Natural killer cell (primary cell): ENCODE measurements around the gene DTNBP1. TPM values are rescaled to one million over a fixed set of nuclear protein-coding genes. Genes with fewer than 3 reads are reported as not detected.

ENCODE experiments used
- ATAC-seq, 3 donors: fragments of 150-1000 bp in 2 of 3; fragments of 200-7000 bp in 1 of 3; cut with Tn5 transposase; 1 replicate in 1 of 3; 2 replicates in 2 of 3; pipeline ENCODE4 v1.10.0; 2021; ENCODE audit warnings: mild to moderate bottlenecking in 2 of 3, moderate library complexity in 2 of 3
- DNase-seq, 2 donors: peaks; one replicate each; pipeline versions ENCODE4 v3.0.0 to v3.0.0-alpha.2; 2013 to 2021; ENCODE audit warnings: mixed read lengths in 1 of 2
- H3K27ac ChIP-seq: one replicate; pipeline ENCODE4 v1.5.1; 2013; ENCODE audit warnings: mild to moderate bottlenecking, low read length
- H3K27me3 ChIP-seq: one replicate; pipeline ENCODE4 v1.6.1; 2013; ENCODE audit warnings: low read length; ENCODE audit not compliant: control insufficient read depth, insufficient read depth
- H3K36me3 ChIP-seq: one replicate; pipeline ENCODE4 v1.6.1; 2013; ENCODE audit warnings: low read length; ENCODE audit not compliant: control insufficient read depth, insufficient read depth
- H3K4me1 ChIP-seq: one replicate; pipeline ENCODE4 v1.6.1; 2013; ENCODE audit warnings: low read length; ENCODE audit not compliant: control insufficient read depth, insufficient read depth
- H3K4me3 ChIP-seq: one replicate; pipeline ENCODE4 v1.5.1; 2013; ENCODE audit warnings: low read length
- H3K9me3 ChIP-seq: one replicate; pipeline ENCODE4 v1.6.1; 2013; ENCODE audit warnings: low read length; ENCODE audit not compliant: control insufficient read depth, insufficient read depth
- H3K27ac Mint-ChIP-seq, 2 donors: one replicate each; pipeline ENCODE4 v1.8.0; 2022; ENCODE audit warnings: mild to moderate bottlenecking in 2 of 2, mixed read lengths in 2 of 2, moderate library complexity in 1 of 2
- H3K27me3 Mint-ChIP-seq, 2 donors: one replicate each; pipeline ENCODE4 v1.8.0; 2022; ENCODE audit warnings: low read depth in 2 of 2, mixed read lengths in 2 of 2
- H3K36me3 Mint-ChIP-seq: one replicate; pipeline ENCODE4 v1.8.0; 2022; ENCODE audit warnings: mixed read lengths
- H3K4me1 Mint-ChIP-seq, 2 donors: one replicate each; pipeline ENCODE4 v1.8.0; 2022; ENCODE audit warnings: mixed read lengths in 2 of 2
- H3K4me3 Mint-ChIP-seq: one replicate; pipeline ENCODE4 v1.8.0; 2022; ENCODE audit warnings: mild to moderate bottlenecking, moderate library complexity, mixed read lengths
- H3K9me3 Mint-ChIP-seq, 2 donors: one replicate each; pipeline ENCODE4 v1.8.0; 2022; ENCODE audit warnings: mixed read lengths in 2 of 2
- WGBS: methylation state at CpG from one replicate; pipeline ENCODE4 v1.1.7; 2013; ENCODE audit warnings: missing lambda C conversion rate; ENCODE audit not compliant: insufficient coverage; 5-methylcytosine and 5-hydroxymethylcytosine counted together
- intact Hi-C: fragments of 100-400 bp; cut with micrococcal nuclease; formaldehyde crosslinking; loops from one replicate; pipeline ENCODE4 v1.14.2; 2022
- total RNA-seq, 4 donors: library from RNA; stranded (reverse); fragments of 120-200 nt in 1 of 4; gene quantifications; one replicate each; pipeline versions ENCODE4 v1.2.3 to v1.2.4, GENCODE V29; 2013 to 2022
- TF ChIP-seq, protein P1 (sequence below): fragments of 200-600 bp; IDR thresholded peaks from one replicate; pipeline ENCODE4 v1.8.0; 2022; ENCODE audit warnings: antibody characterized with exemption

Gene DTNBP1
- total RNA-seq, 3 donors from 2014 or later (not counting 1 experiment from before 2014, with no cell fraction given), result 31.6 to 42.2 (median 38.4) TPM

DNA sequence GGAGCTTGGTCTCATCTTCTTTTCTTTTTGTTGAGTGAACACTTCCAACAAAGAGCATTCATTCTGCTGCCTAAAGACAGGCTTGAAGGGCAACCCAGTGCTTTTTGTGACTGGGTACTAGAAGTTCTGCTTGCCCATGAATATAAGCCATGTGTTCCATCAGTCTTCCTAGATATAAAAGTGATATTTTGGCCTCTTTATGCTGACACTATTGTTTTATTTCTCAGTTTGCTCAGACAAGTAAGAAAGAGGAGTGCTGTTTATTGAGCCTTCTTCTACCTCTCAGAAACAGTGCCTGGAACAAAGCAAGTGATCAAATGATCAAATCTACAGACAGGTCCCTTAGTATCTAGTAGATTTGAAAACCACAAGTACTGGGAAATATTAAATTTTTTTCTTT lies 2.4 kb upstream of the DTNBP1 start:
- Histone ChIP-seq H3K9me3 (no peaks in the 10 kb centered on the region), H3K4me1 (peaks cover 14% of the 10 kb centered on the region), H3K27ac (no peak overlapping the region), H3K4me3 (no peak overlapping the region), H3K36me3 (no peaks in the 10 kb centered on the region), H3K27me3 (no peaks in the 10 kb centered on the region)
- DNase-seq, result no peak
- H3K36me3 Mint-ChIP-seq, result no peaks in the 10 kb centered on the region
- H3K4me1 Mint-ChIP-seq, result peaks cover 11 to 19% of the 10 kb centered on the region in 2 donors
- TF ChIP-seq, protein P1, sequence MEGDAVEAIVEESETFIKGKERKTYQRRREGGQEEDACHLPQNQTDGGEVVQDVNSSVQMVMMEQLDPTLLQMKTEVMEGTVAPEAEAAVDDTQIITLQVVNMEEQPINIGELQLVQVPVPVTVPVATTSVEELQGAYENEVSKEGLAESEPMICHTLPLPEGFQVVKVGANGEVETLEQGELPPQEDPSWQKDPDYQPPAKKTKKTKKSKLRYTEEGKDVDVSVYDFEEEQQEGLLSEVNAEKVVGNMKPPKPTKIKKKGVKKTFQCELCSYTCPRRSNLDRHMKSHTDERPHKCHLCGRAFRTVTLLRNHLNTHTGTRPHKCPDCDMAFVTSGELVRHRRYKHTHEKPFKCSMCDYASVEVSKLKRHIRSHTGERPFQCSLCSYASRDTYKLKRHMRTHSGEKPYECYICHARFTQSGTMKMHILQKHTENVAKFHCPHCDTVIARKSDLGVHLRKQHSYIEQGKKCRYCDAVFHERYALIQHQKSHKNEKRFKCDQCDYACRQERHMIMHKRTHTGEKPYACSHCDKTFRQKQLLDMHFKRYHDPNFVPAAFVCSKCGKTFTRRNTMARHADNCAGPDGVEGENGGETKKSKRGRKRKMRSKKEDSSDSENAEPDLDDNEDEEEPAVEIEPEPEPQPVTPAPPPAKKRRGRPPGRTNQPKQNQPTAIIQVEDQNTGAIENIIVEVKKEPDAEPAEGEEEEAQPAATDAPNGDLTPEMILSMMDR, result no peak
- peaks cover 0 to 2% of the 10 kb centered on the region in 2 donors for H3K27me3 Mint-ChIP-seq
- ATAC-seq, result no peak
- H3K27ac Mint-ChIP-seq, result no peak overlapping the region
- H3K9me3 Mint-ChIP-seq, result no peaks in the 10 kb centered on the region
- H3K4me3 Mint-ChIP-seq, result no peak overlapping the region
- intact Hi-C loops, result no loop called here

DNA sequence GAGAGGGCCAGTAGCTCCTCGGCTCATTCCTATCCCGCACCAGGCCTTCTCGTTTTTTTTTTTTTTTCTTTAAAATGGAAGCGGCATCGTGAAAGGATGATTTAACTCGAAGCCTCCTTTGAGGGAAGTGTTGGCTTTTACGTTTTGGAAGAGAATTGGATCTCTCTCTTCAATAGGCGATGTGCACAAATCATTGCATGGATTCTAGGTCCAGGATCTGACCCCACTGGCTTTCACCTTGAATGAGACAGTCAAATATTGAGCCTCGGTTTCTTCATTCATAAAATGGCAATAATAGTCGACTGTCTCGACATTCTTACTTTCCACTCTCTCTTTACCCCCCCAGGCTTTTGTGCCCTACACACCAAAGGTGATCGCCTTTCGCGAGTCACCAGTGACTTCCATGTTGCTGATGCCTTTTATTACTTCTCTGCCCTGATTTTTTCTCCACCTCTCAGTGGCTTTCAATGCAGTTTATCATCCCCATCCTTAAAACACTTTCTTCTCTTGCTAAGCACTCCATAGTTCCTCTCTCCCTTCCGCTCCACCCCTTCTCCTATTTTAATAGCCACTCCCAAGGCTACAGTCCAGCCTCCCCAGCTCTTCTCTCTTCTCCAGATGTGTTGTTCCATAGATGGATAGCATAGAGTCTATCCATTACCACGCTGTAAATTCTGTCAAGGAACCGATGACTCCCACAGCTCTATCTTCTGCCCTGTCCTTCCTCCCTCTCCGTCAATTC lies 473 bp upstream of the DTNBP1 start:
- WGBS, result 51% methylated on average over 18 of the region's 18 CpGs
- intact Hi-C loops, result no loop called here
- TF ChIP-seq, protein P1, result no peak
- Histone ChIP-seq H3K27ac (no peak overlapping the region), H3K9me3 (no peaks in the 10 kb centered on the region), H3K27me3 (no peaks in the 10 kb centered on the region), H3K4me1 (peaks cover 29% of the 10 kb centered on the region), H3K36me3 (no peaks in the 10 kb centered on the region), H3K4me3 (peak overlapping the region; percentile 26)
- Mint-ChIP-seq H3K27ac (peak overlapping the region; percentile 14 to 58), H3K36me3 (no peaks in the 10 kb centered on the region), H3K27me3 (peaks cover 0 to 2% of the 10 kb centered on the region in 2 donors), H3K9me3 (no peaks in the 10 kb centered on the region), H3K4me1 (peaks cover 24 to 32% of the 10 kb centered on the region in 2 donors), H3K4me3 (peak overlapping the region; percentile 76)
- no peak for ATAC-seq
- no peak for DNase-seq

DNA sequence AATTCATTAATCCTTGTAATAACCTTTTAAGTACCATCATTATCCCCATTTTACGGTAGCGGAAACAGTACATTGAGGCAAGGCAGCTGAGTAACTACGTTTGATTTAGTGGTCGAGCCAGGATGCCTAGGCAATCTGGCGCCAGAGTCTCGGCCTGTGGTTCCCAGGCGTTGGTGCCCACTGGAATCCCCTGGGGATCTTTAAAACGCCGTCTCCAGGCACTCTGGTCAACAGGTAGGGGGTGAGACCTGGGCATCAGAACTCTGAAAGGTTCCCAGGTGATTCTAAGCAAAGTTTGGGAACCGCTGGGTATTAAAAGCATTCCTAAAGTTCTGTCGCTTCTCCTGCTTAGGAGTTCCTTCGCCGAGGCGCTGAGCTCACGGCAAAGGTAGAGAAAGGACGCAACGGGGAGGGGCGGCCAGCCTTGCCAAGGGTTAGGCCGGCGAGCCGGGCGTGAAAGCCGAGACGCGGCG lies 939 bp downstream of the DTNBP1 start:
- intact Hi-C loops, result no loop called here
- Mint-ChIP-seq H3K27me3 (no peaks in the 10 kb centered on the region), H3K4me1 (peaks cover 38 to 46% of the 10 kb centered on the region in 2 donors), H3K4me3 (peak overlapping the region; percentile 84), H3K9me3 (no peaks in the 10 kb centered on the region), H3K36me3 (no peaks in the 10 kb centered on the region), H3K27ac (peak overlapping the region; percentile 58 to 61)
- Histone ChIP-seq H3K36me3 (no peaks in the 10 kb centered on the region), H3K27me3 (no peaks in the 10 kb centered on the region), H3K27ac (peak overlapping the region; percentile 87), H3K4me1 (peaks cover 30% of the 10 kb centered on the region), H3K4me3 (peak overlapping the region; percentile 66), H3K9me3 (no peaks in the 10 kb centered on the region)
- no peak for DNase-seq
- TF ChIP-seq, protein P1, result no peak
- WGBS, result 9% methylated on average over 26 of the region's 26 CpGs
- ATAC-seq, result no peak
